ENCODE measurements around the gene CXCR4. TPM values are rescaled to one million over a fixed set of nuclear protein-coding genes. Genes with fewer than 3 reads are reported as not detected.

CXCR4 gene
- total RNA-seq, 1 experiment from 2014 or later: 0.79 TPM

GRCh38 chr2:136136931-136137330, 19.0 kb upstream of the CXCR4 start:
- no peaks in the 10 kb centered on the region for H3K36me3 ChIP-seq
- no peak overlapping the region for H3K27ac ChIP-seq
- no peak for DNase-seq (ENCODE audit: low read depth in 1 of 2, low spot score in 2 of 2)
- no peak overlapping the region for H3K4me3 ChIP-seq
- H3K9me3 ChIP-seq (replicated peaks): no peaks in the 10 kb centered on the region
- no peaks in the 10 kb centered on the region for H3K4me1 ChIP-seq (replicated peaks)
- H3K27me3 ChIP-seq (replicated peaks): no peaks in the 10 kb centered on the region

- H3K4me1 ChIP-seq (replicated peaks): no peaks in the 10 kb centered on the region
- DNase-seq (ENCODE audit: low read depth in 1 of 2, low spot score in 2 of 2): no peak
- no peaks in the 10 kb centered on the region for H3K27me3 ChIP-seq (replicated peaks)
- H3K4me3 ChIP-seq: no peak overlapping the region
- H3K36me3 ChIP-seq: no peaks in the 10 kb centered on the region
- H3K27ac ChIP-seq: no peak overlapping the region
- no peaks in the 10 kb centered on the region for H3K9me3 ChIP-seq (replicated peaks)
Measured at GRCh38 chr2:136135921-136136906, 18.3 kb upstream of the CXCR4 start.

- H3K4me3 ChIP-seq: no peak overlapping the region
- no peak overlapping the region for H3K27ac ChIP-seq
- no peaks in the 10 kb centered on the region for H3K27me3 ChIP-seq (replicated peaks)
- DNase-seq (ENCODE audit: low read depth in 1 of 2, low spot score in 2 of 2): no peak
- no peaks in the 10 kb centered on the region for H3K9me3 ChIP-seq (replicated peaks)
- no peaks in the 10 kb centered on the region for H3K4me1 ChIP-seq (replicated peaks)
- H3K36me3 ChIP-seq: no peaks in the 10 kb centered on the region
Measured at GRCh38 chr2:136135462-136135861, 17.5 kb upstream of the CXCR4 start.

- H3K4me1 ChIP-seq (replicated peaks): no peaks in the 10 kb centered on the region
- no peaks in the 10 kb centered on the region for H3K9me3 ChIP-seq (replicated peaks)
Measured at GRCh38 chr2:136134126-136134525, 16.2 kb upstream of the CXCR4 start.

GRCh38 chr2:136133586-136133985, 15.6 kb upstream of the CXCR4 start:
- H3K36me3 ChIP-seq: no peaks in the 10 kb centered on the region
- H3K9me3 ChIP-seq (replicated peaks): no peaks in the 10 kb centered on the region
- H3K27ac ChIP-seq: no peak overlapping the region
- H3K27me3 ChIP-seq (replicated peaks): no peaks in the 10 kb centered on the region
- H3K4me3 ChIP-seq: no peak overlapping the region
- H3K4me1 ChIP-seq (replicated peaks): no peaks in the 10 kb centered on the region
- no peak for DNase-seq (ENCODE audit: low read depth in 1 of 2, low spot score in 2 of 2)

More at GRCh38 chr2:136134126-136134525, 16.2 kb upstream of the CXCR4 start:
- Histone ChIP-seq H3K36me3 (no peaks in the 10 kb centered on the region), H3K27me3 (replicated peaks) (no peaks in the 10 kb centered on the region), H3K27ac (no peak overlapping the region), H3K4me3 (no peak overlapping the region)
- DNase-seq (ENCODE audit: low read depth in 1 of 2, low spot score in 2 of 2): no peak

- DNase-seq (ENCODE audit: low read depth in 1 of 2, low spot score in 2 of 2): no peak
- H3K4me1 ChIP-seq (replicated peaks): no peaks in the 10 kb centered on the region
- H3K4me3 ChIP-seq: no peak overlapping the region
- no peaks in the 10 kb centered on the region for H3K9me3 ChIP-seq (replicated peaks)
- no peaks in the 10 kb centered on the region for H3K27me3 ChIP-seq (replicated peaks)
- H3K36me3 ChIP-seq: no peaks in the 10 kb centered on the region
- no peak overlapping the region for H3K27ac ChIP-seq
Measured at GRCh38 chr2:136133176-136133575, 15.2 kb upstream of the CXCR4 start.

- Histone ChIP-seq H3K4me1 (replicated peaks) (no peaks in the 10 kb centered on the region), H3K4me3 (no peak overlapping the region), H3K27ac (no peak overlapping the region), H3K36me3 (no peaks in the 10 kb centered on the region), H3K9me3 (replicated peaks) (no peaks in the 10 kb centered on the region), H3K27me3 (replicated peaks) (no peaks in the 10 kb centered on the region; the same call in 1 of the 2 replicates)
- DNase-seq (ENCODE audit: low read depth in 1 of 2, low spot score in 2 of 2): no peak
Measured at GRCh38 chr2:136132825-136133155, 14.8 kb upstream of the CXCR4 start.

GRCh38 chr2:136131961-136132824, 14.2 kb upstream of the CXCR4 start:
- no peaks in the 10 kb centered on the region for H3K36me3 ChIP-seq
- no peaks in the 10 kb centered on the region; the same call in 1 of the 2 replicates for H3K27me3 ChIP-seq (replicated peaks)
- no peaks in the 10 kb centered on the region for H3K4me1 ChIP-seq (replicated peaks)

GRCh38 chr2:136131484-136131960, 13.6 kb upstream of the CXCR4 start:
- H3K4me1 ChIP-seq (replicated peaks): no peaks in the 10 kb centered on the region
- no peak overlapping the region for H3K27ac ChIP-seq
- no peak overlapping the region for H3K4me3 ChIP-seq
- no peak for DNase-seq (ENCODE audit: low read depth in 1 of 2, low spot score in 2 of 2)
- no peaks in the 10 kb centered on the region; the same call in 1 of the 2 replicates for H3K27me3 ChIP-seq (replicated peaks)
- no peaks in the 10 kb centered on the region for H3K9me3 ChIP-seq (replicated peaks)
- no peaks in the 10 kb centered on the region for H3K36me3 ChIP-seq

More at GRCh38 chr2:136131961-136132824, 14.2 kb upstream of the CXCR4 start:
- Histone ChIP-seq H3K27ac (no peak overlapping the region), H3K9me3 (replicated peaks) (no peaks in the 10 kb centered on the region), H3K4me3 (no peak overlapping the region)
- DNase-seq (ENCODE audit: low read depth in 1 of 2, low spot score in 2 of 2): no peak

GRCh38 chr2:136130511-136130910, 12.6 kb upstream of the CXCR4 start:
- no peaks in the 10 kb centered on the region for H3K9me3 ChIP-seq (replicated peaks)
- no peaks in the 10 kb centered on the region for H3K36me3 ChIP-seq
- peaks cover 5% of the 10 kb centered on the region for H3K27me3 ChIP-seq (replicated peaks)
- H3K4me3 ChIP-seq: no peak overlapping the region
- H3K27ac ChIP-seq: no peak overlapping the region
- H3K4me1 ChIP-seq (replicated peaks): no peaks in the 10 kb centered on the region
- DNase-seq (ENCODE audit: low read depth in 1 of 2, low spot score in 2 of 2): no peak

- Histone ChIP-seq H3K9me3 (replicated peaks) (no peaks in the 10 kb centered on the region), H3K27ac (no peak overlapping the region), H3K4me1 (replicated peaks) (no peaks in the 10 kb centered on the region), H3K4me3 (no peak overlapping the region), H3K36me3 (no peaks in the 10 kb centered on the region), H3K27me3 (replicated peaks) (peaks cover 5% of the 10 kb centered on the region)
- no peak for DNase-seq (ENCODE audit: low read depth in 1 of 2, low spot score in 2 of 2)
Measured at GRCh38 chr2:136130045-136130444, 12.1 kb upstream of the CXCR4 start.

GRCh38 chr2:136129601-136130000, 11.7 kb upstream of the CXCR4 start:
- Histone ChIP-seq H3K9me3 (replicated peaks) (no peaks in the 10 kb centered on the region), H3K27me3 (replicated peaks) (peaks cover 8% of the 10 kb centered on the region), H3K27ac (no peak overlapping the region), H3K36me3 (no peaks in the 10 kb centered on the region), H3K4me1 (replicated peaks) (no peaks in the 10 kb centered on the region), H3K4me3 (no peak overlapping the region)
- no peak for DNase-seq (ENCODE audit: low read depth in 1 of 2, low spot score in 2 of 2)

- DNase-seq (ENCODE audit: low read depth in 1 of 2, low spot score in 2 of 2): no peak
- no peaks in the 10 kb centered on the region for H3K4me1 ChIP-seq (replicated peaks)
- no peaks in the 10 kb centered on the region for H3K36me3 ChIP-seq
- H3K4me3 ChIP-seq: no peak overlapping the region
- H3K27ac ChIP-seq: no peak overlapping the region
- no peaks in the 10 kb centered on the region for H3K9me3 ChIP-seq (replicated peaks)
- H3K27me3 ChIP-seq (replicated peaks): peaks cover 9% of the 10 kb centered on the region
Measured at GRCh38 chr2:136128905-136129304, 11.0 kb upstream of the CXCR4 start.

- no peak overlapping the region for H3K4me3 ChIP-seq
- no peaks in the 10 kb centered on the region for H3K36me3 ChIP-seq
- H3K4me1 ChIP-seq (replicated peaks): no peaks in the 10 kb centered on the region
- H3K27me3 ChIP-seq (replicated peaks): peaks cover 9% of the 10 kb centered on the region
- DNase-seq (ENCODE audit: low read depth in 1 of 2, low spot score in 2 of 2): no peak
- no peaks in the 10 kb centered on the region for H3K9me3 ChIP-seq (replicated peaks)
- no peak overlapping the region for H3K27ac ChIP-seq
Measured at GRCh38 chr2:136128366-136128765, 10.4 kb upstream of the CXCR4 start.

Data from SJSA1 (cell line).